K562 (cell line): ENCODE measurements around the gene TMSB10. TPM values are rescaled to one million over a fixed set of nuclear protein-coding genes. Genes with fewer than 3 reads are reported as not detected.

Experiments
- ARID1B ChIP-seq: fragments of 450-650 bp; IDR thresholded peaks from 2 replicates; pipeline ENCODE4 v1.6.1; 2016; ENCODE audit warnings: antibody characterized with exemption, mild to moderate bottlenecking, inconsistent platforms
- ARID2 ChIP-seq: fragments of 450-650 bp; IDR thresholded peaks from 2 replicates; pipeline ENCODE4 v1.6.1; 2017; ENCODE audit warnings: antibody characterized with exemption, mild to moderate bottlenecking
- FOXJ2 ChIP-seq: fragments of 200-800 bp; sonication (Bioruptor generic); IDR thresholded peaks from 2 replicates; pipeline ENCODE4 v1.6.1; 2016; ENCODE audit warnings: missing genetic modification characterization, missing compliant biosample characterization
- KLF13 ChIP-seq: fragments of 450-650 bp; IDR thresholded peaks from 2 replicates; pipeline ENCODE4 v1.6.1; 2016; ENCODE audit warnings: missing genetic modification characterization, low read depth, mild to moderate bottlenecking, missing compliant biosample characterization, moderate library complexity, borderline replicate concordance
- MAFK ChIP-seq: IDR thresholded peaks from 2 replicates; pipeline ENCODE4 v1.6.1; 2011; ENCODE audit warnings: low read length, improper control_type of control experiment
- NR2C1 ChIP-seq, 2 experiments: fragments of 450-650 bp; IDR thresholded peaks; 2 replicates each; pipeline ENCODE4 v1.6.1; 2017; ENCODE audit warnings: mild to moderate bottlenecking in 2 of 2, antibody characterized with exemption in 1 of 2, inconsistent platforms in 1 of 2, missing compliant biosample characterization in 1 of 2, missing genetic modification characterization in 1 of 2
- RB1 ChIP-seq: fragments of 450-650 bp; IDR thresholded peaks from 2 replicates; pipeline ENCODE4 v1.6.1; 2017; ENCODE audit warnings: low read depth, mild to moderate bottlenecking
- SMAD1 ChIP-seq: fragments of 150-350 bp; IDR thresholded peaks from 2 replicates; pipeline ENCODE4 v1.6.1; 2014; ENCODE audit warnings: low read length, low read depth; ENCODE audit not compliant: partially characterized antibody
- UBTF ChIP-seq, 2 experiments: IDR thresholded peaks; 2 replicates each; pipeline ENCODE4 v1.6.1; 2012; ENCODE audit warnings: improper control_type of control experiment in 2 of 2, low read depth in 2 of 2, low read length in 2 of 2, borderline replicate concordance in 1 of 2
- ZNF3 ChIP-seq: fragments of 250-450 bp; sonication (Bioruptor Pico); IDR thresholded peaks from 2 replicates; pipeline ENCODE4 v1.5.0; 2021; ENCODE audit warnings: mild to moderate bottlenecking, moderate library complexity
- polyA plus RNA-seq, 8 experiments: library from polyadenylated mRNA; depleted of rRNA in 4 of 8; stranded (reverse) in 5 of 8; unstranded in 3 of 8; fragments of >200 nt; fragmentation: Nextera tagmentation in 2 of 8; fragmentation: Illumina TruSeq in 1 of 8; extraction: Ambion mirVana in 2 of 8; extraction: Trizol in 1 of 8; gene quantifications; 2 replicates each; pipeline versions ENCODE4 v1.2.1 to v1.2.3, GENCODE V29; 2011 to 2014; ENCODE audit warnings: inconsistent platforms in 1 of 8, missing spikeins in 1 of 8
- total RNA-seq, 7 experiments: library from RNA; depleted of rRNA in 6 of 7; stranded (reverse); fragments of >200 nt in 6 of 7; fragmentation: Illumina TruSeq in 2 of 7; extraction: Trizol in 2 of 7; gene quantifications; 2 replicates each; pipeline versions ENCODE4 v1.2.1 to v1.2.3, GENCODE V29; 2011 to 2021; ENCODE audit warnings: low replicate concordance in 1 of 7
- TF ChIP-seq, protein P1 (sequence below), 2 experiments: fragments of 450-650 bp; conservative IDR thresholded peaks; 2 replicates each; pipeline ENCODE4 v1.6.1; 2017; ENCODE audit warnings: mild to moderate bottlenecking in 2 of 2, moderate library complexity in 2 of 2
- TF ChIP-seq, protein P2 (sequence below), 2 experiments: fragments of 450-650 bp; formaldehyde crosslinking in 1 of 2; IDR thresholded peaks; 2 replicates each; pipeline versions ENCODE4 v1.4.0 to v1.6.1; 2014 to 2020; ENCODE audit warnings: mild to moderate bottlenecking in 2 of 2, borderline replicate concordance in 1 of 2, low read depth in 1 of 2

The TMSB10 gene
- total and polyA plus RNA-seq, 9 of the 15 experiments (the other 6 are each of a cell fraction or from before 2014, with no cell fraction given), result 382 to 2,226 (median 959) TPM

GRCh38 chr2:84925724-84926376 lies 20.4 kb downstream of the TMSB10 start (continued):
- TF ChIP-seq, protein P1, sequence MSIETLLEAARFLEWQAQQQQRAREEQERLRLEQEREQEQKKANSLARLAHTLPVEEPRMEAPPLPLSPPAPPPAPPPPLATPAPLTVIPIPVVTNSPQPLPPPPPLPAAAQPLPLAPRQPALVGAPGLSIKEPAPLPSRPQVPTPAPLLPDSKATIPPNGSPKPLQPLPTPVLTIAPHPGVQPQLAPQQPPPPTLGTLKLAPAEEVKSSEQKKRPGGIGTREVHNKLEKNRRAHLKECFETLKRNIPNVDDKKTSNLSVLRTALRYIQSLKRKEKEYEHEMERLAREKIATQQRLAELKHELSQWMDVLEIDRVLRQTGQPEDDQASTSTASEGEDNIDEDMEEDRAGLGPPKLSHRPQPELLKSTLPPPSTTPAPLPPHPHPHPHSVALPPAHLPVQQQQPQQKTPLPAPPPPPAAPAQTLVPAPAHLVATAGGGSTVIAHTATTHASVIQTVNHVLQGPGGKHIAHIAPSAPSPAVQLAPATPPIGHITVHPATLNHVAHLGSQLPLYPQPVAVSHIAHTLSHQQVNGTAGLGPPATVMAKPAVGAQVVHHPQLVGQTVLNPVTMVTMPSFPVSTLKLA (conservative IDR thresholded peaks at IDR 0.05), result peak; percentile 49 to 74; a peak in 3 of 4 replicates
- TF ChIP-seq NR2C1 (IDR thresholded peaks at IDR 0.05), result no peak
- 0 out of 2 replicates have a peak, but pooled peaks have one; percentile 36 for TF ChIP-seq NR2C1 (tag; IDR thresholded peaks at IDR 0.05)
- TF ChIP-seq, protein P2, sequence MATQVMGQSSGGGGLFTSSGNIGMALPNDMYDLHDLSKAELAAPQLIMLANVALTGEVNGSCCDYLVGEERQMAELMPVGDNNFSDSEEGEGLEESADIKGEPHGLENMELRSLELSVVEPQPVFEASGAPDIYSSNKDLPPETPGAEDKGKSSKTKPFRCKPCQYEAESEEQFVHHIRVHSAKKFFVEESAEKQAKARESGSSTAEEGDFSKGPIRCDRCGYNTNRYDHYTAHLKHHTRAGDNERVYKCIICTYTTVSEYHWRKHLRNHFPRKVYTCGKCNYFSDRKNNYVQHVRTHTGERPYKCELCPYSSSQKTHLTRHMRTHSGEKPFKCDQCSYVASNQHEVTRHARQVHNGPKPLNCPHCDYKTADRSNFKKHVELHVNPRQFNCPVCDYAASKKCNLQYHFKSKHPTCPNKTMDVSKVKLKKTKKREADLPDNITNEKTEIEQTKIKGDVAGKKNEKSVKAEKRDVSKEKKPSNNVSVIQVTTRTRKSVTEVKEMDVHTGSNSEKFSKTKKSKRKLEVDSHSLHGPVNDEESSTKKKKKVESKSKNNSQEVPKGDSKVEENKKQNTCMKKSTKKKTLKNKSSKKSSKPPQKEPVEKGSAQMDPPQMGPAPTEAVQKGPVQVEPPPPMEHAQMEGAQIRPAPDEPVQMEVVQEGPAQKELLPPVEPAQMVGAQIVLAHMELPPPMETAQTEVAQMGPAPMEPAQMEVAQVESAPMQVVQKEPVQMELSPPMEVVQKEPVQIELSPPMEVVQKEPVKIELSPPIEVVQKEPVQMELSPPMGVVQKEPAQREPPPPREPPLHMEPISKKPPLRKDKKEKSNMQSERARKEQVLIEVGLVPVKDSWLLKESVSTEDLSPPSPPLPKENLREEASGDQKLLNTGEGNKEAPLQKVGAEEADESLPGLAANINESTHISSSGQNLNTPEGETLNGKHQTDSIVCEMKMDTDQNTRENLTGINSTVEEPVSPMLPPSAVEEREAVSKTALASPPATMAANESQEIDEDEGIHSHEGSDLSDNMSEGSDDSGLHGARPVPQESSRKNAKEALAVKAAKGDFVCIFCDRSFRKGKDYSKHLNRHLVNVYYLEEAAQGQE (IDR thresholded peaks at IDR 0.05; ENCODE audit: borderline replicate concordance), result peak; percentile 95
- TF ChIP-seq, protein P2 (CRISPR knock-in tag; IDR thresholded peaks at IDR 0.05; ENCODE audit: low read depth), result 0 out of 2 replicates have a peak, but pooled peaks have one; percentile 25
- TF ChIP-seq MAFK, result peak; percentile 21; the same call in 1 of the 2 replicates
- TF ChIP-seq UBTF (IDR thresholded peaks at IDR 0.05; ENCODE audit: borderline replicate concordance in 1 of 2, low read depth in 2 of 2, low read length in 2 of 2), result peak in 1 of 2 experiments; percentile 77; a peak in 1 of 4 replicates
- TF ChIP-seq RB1, result peak; percentile 90
- peak; percentile 60 for TF ChIP-seq ARID1B
- TF ChIP-seq ZNF3 (CRISPR knock-in tag), result no peak
- peak; percentile 91 for TF ChIP-seq ARID2
- peak; percentile 85 for TF ChIP-seq SMAD1
- TF ChIP-seq KLF13 (tag), result peak; percentile 61
- TF ChIP-seq FOXJ2 (tag), result 0 out of 2 replicates have a peak, but pooled peaks have one; percentile 23
